ENCODE data around the gene PPP1R15B. TPM values are rescaled to one million over a fixed set of nuclear protein-coding genes. Genes with fewer than 3 reads are reported as not detected.

The PPP1R15B gene
- total and polyA plus RNA-seq, 4 donors = 6.8 to 59.9 (median 26.5) TPM

DNA sequence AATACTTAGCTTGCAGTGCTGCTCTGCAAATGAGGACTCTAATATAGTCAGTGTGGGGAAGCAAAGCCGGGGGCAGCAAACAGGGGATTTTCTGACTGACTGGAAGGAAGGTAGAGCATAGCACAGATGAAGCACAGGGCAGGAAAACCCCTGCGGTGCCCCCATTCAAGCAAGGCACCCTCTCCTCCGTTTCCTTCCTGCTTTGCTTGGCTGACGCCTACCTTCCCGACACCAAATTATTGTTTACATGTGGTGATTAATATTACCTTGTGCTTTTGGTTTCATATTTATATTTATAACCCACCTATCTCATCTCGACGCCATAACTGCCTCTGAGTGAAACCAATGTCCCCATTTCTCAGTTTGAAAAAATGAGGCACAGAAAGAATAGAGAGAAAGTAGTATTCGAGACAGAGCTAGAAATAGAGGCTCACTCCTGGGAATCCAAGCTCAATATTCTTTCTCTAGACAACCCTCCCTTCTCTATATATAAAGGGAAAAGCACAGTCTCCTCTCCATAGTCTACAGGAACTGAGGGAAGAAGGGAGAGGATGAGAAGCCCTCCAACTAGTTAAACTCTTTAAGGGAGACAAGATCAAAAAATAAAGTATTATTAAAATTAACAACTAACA is 41.6 kb upstream of the PPP1R15B start:
- Histone ChIP-seq H3K27me3 (ENCODE audit: control insufficient read depth in 1 of 2, insufficient read depth in 2 of 2, low read length in 1 of 2) (no peaks in the 10 kb centered on the region), H3K9me3 (ENCODE audit: control insufficient read depth, low read length) (no peaks in the 10 kb centered on the region), H3K4me1 (ENCODE audit: control insufficient read depth in 1 of 2, insufficient read depth in 2 of 2, low read length in 2 of 2) (no peaks in the 10 kb centered on the region), H3K36me3 (ENCODE audit: control insufficient read depth in 1 of 2, insufficient read depth in 2 of 2, low read length in 1 of 2) (peaks cover 0 to 4% of the 10 kb centered on the region in 2 donors), H3K27ac (ENCODE audit: low read depth in 1 of 2, low read length in 2 of 2) (no peak overlapping the region), H3K4me3 (ENCODE audit: low read length in 2 of 2) (no peak overlapping the region)
- intact Hi-C loops (cut with DNase I) = loop anchor here in 1 of 2 donors (5.0 kb wide), 1 partner anchor 44 kb away; no protein-coding TSS in a partner anchor
- ATAC-seq (ENCODE audit: low FRiP score) (no peak), DNase-seq (no peak)
- WGBS, 2 donors = 65 to 69% methylated on average over 8 of the region's 8 CpGs

DNA sequence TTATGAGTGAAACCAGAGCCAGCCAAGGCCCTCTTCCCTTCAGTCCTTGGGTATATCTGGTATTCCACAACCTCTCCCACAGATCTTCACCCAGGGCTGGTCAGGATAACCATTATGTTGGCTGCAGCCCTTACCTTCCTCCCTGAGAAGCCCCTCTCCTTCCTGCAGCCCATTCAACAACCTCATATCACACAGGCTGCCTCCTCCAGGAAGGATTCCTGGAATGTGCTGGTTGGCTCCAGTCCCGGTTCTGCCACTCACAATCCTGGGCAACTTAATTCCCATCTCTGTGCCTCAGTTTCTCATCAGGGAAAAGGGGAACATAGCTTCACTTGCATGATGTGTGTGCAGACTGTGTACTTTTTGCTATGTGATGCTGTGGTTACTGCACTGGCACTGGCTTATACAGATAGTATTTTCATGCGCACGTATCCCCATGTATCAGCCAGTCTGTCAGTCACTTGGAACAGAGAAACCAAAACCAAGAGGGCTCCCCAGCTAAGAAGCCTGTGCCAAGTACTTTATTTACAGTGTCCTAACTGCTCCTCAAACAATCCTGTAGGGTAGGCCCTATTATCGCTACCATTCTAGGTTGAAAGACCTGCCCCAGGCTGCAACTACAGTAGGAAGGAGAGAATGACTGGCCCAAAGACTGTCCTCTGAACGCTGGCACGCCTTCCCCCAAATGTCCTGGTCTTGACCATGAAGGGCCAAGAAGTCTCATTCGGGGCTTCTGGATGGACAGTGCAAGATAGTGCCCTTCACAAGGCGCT is 39.9 kb upstream of the PPP1R15B start:
- Histone ChIP-seq H3K36me3 (ENCODE audit: control insufficient read depth in 1 of 2, insufficient read depth in 2 of 2, low read length in 1 of 2) (peaks cover 0 to 2% of the 10 kb centered on the region in 2 donors), H3K27me3 (ENCODE audit: control insufficient read depth in 1 of 2, insufficient read depth in 2 of 2, low read length in 1 of 2) (no peaks in the 10 kb centered on the region), H3K4me1 (ENCODE audit: control insufficient read depth in 1 of 2, insufficient read depth in 2 of 2, low read length in 2 of 2) (no peaks in the 10 kb centered on the region), H3K9me3 (ENCODE audit: control insufficient read depth, low read length) (no peaks in the 10 kb centered on the region), H3K4me3 (ENCODE audit: low read length in 2 of 2) (no peak overlapping the region), H3K27ac (ENCODE audit: low read depth in 1 of 2, low read length in 2 of 2) (peak overlapping the region in 1 of 2 donors; percentile 12)
- DNase-seq (peak in 1 of 2 donors; percentile 39), ATAC-seq (ENCODE audit: low FRiP score) (no peak)
- 61 to 62% methylated on average over 8 of the region's 8 CpGs for WGBS, 2 donors
- intact Hi-C loops (cut with DNase I) = loop anchor here in 1 of 2 donors (5.0 kb wide), 1 partner anchor 46 kb away; no protein-coding TSS in a partner anchor

DNA sequence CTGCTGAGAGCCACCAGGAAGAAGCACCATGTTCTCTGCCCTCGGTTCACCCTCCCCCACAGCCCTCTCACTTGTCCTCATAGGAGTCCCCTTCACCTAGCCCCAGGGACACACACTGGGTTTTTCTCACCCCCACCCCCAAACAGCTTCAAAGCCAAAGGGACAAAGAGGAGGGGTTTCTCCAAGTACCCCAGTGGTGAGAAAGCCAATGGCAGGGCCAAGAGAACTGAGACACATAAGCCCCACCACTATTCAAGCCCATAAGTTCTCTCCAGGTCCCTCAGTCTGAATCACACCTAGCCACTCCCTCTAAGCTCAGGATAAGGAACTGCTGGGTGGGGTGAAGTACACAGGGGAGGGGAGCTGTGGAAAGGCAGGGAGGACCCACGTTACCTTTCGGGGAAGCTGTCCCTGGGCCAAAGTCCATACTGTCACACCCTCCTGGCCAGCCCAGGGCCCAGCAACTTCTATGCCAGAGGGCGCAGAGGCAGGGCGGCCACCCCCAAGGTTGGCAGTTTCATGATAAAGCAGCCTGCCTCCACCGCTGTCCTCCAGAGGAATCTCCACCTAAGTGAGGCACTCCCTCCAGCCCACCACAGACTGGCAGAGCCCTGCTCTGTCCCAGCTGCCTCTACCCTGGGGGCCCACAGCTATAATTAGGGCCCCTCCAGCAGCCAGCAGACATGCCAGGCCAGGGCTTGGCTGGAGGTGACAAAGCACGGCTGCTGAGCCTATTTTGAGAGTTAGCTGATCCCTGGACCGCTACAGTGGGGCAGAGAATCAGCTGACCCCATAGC is 39.0 kb upstream of the PPP1R15B start:
- Histone ChIP-seq H3K4me3 (ENCODE audit: low read length in 2 of 2) (no peak overlapping the region), H3K36me3 (ENCODE audit: control insufficient read depth in 1 of 2, insufficient read depth in 2 of 2, low read length in 1 of 2) (peaks cover 0 to 2% of the 10 kb centered on the region in 2 donors), H3K4me1 (ENCODE audit: control insufficient read depth in 1 of 2, insufficient read depth in 2 of 2, low read length in 2 of 2) (no peaks in the 10 kb centered on the region), H3K27ac (ENCODE audit: low read depth in 1 of 2, low read length in 2 of 2) (peak overlapping the region; percentile 12 to 39), H3K27me3 (ENCODE audit: control insufficient read depth in 1 of 2, insufficient read depth in 2 of 2, low read length in 1 of 2) (no peaks in the 10 kb centered on the region), H3K9me3 (ENCODE audit: control insufficient read depth, low read length) (no peaks in the 10 kb centered on the region)
- DNase-seq (peak in 1 of 2 donors; percentile 72), ATAC-seq (ENCODE audit: low FRiP score) (peak; percentile 23)
- intact Hi-C loops (cut with DNase I) = loop anchor here in 1 of 2 donors (5.0 kb wide), 1 partner anchor 47 kb away; no protein-coding TSS in a partner anchor
- WGBS, 2 donors = 15 to 19% methylated on average over 8 of the region's 8 CpGs

DNA sequence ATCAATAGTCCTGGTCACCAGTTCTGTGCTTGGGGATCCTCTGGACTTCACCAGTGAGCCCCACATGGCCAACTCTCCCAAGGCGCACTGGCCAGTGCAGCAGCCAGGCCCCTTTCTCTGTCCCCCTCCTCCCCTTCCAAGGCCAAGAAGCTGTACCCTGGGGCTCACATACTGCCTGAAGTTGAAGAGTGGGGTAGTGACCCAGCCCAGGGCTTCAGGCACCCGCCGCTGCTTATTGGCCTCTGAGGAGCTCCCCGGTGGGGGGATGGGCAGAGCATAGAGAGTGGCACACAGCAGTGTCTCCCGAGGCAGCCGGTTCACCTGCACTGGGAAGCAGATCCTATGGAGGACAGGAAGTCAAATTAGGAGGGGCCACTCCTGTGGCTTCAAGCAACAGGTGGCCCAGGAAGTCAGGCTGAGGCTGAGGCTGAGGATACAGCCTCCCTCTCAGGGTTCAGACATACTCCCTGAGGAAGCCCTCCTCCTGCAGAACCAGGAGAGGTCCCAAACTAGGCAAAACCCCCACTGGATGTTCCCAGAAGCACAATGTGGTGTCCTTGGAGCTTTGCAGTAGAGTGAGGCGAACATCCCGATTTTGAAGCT is 38.2 kb upstream of the PPP1R15B start:
- Histone ChIP-seq H3K27me3 (ENCODE audit: control insufficient read depth in 1 of 2, insufficient read depth in 2 of 2, low read length in 1 of 2) (no peaks in the 10 kb centered on the region), H3K4me1 (ENCODE audit: control insufficient read depth in 1 of 2, insufficient read depth in 2 of 2, low read length in 2 of 2) (no peaks in the 10 kb centered on the region), H3K36me3 (ENCODE audit: control insufficient read depth in 1 of 2, insufficient read depth in 2 of 2, low read length in 1 of 2) (no peaks in the 10 kb centered on the region), H3K27ac (ENCODE audit: low read depth in 1 of 2, low read length in 2 of 2) (no peak overlapping the region), H3K9me3 (ENCODE audit: control insufficient read depth, low read length) (no peaks in the 10 kb centered on the region), H3K4me3 (ENCODE audit: low read length in 2 of 2) (no peak overlapping the region)
- intact Hi-C loops (cut with DNase I) = loop anchor here in 1 of 2 donors (5.0 kb wide), 1 partner anchor 48 kb away; no protein-coding TSS in a partner anchor
- DNase-seq (peak in 1 of 2 donors; percentile 50), ATAC-seq (ENCODE audit: low FRiP score) (no peak)
- WGBS, 2 donors = 76 to 78% methylated on average over 8 of the region's 8 CpGs

DNA sequence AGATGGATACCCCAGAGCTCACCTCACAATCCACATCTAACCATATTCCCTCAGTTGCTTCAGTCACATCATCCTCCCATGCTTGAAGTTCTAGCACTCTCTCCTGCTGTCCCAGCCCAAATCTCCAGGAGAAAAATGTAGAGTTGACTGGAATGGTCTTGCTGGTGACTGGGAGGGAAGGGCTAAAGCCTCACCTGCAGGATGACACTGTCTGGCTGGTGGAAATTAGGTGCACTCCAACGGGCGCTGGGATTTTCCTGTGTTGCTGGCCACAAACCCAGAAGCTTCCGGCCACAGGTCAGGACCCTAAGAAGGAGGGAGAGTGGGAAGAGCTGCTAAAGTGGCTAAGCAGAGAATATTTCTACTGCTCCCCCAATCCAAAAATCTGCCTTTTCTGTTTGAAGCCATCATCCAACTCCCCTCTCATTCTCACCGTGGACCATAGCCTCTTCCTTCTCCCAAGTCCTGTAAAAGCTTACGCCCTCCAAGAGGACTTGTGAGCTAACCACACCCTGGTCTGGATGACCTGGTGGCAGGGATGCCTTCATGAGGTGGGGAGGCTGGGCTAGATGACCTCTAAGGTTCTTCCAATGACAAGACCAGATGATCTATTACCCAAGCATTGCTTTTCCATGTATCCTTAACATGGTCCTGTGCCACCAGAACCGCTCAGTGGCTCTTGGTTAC is 37.5 kb upstream of the PPP1R15B start:
- intact Hi-C loops (cut with DNase I) = no loop called here
- Histone ChIP-seq H3K27ac (ENCODE audit: low read depth in 1 of 2, low read length in 2 of 2) (no peak overlapping the region), H3K9me3 (ENCODE audit: control insufficient read depth, low read length) (no peaks in the 10 kb centered on the region), H3K4me1 (ENCODE audit: control insufficient read depth in 1 of 2, insufficient read depth in 2 of 2, low read length in 2 of 2) (no peaks in the 10 kb centered on the region), H3K27me3 (ENCODE audit: control insufficient read depth in 1 of 2, insufficient read depth in 2 of 2, low read length in 1 of 2) (no peaks in the 10 kb centered on the region), H3K36me3 (ENCODE audit: control insufficient read depth in 1 of 2, insufficient read depth in 2 of 2, low read length in 1 of 2) (no peaks in the 10 kb centered on the region), H3K4me3 (ENCODE audit: low read length in 2 of 2) (no peak overlapping the region)
- peak in 1 of 2 donors; percentile 65 for DNase-seq
- WGBS, 2 donors = 86 to 90% methylated on average over 6 of the region's 6 CpGs
- ATAC-seq (ENCODE audit: low FRiP score) = no peak

DNA sequence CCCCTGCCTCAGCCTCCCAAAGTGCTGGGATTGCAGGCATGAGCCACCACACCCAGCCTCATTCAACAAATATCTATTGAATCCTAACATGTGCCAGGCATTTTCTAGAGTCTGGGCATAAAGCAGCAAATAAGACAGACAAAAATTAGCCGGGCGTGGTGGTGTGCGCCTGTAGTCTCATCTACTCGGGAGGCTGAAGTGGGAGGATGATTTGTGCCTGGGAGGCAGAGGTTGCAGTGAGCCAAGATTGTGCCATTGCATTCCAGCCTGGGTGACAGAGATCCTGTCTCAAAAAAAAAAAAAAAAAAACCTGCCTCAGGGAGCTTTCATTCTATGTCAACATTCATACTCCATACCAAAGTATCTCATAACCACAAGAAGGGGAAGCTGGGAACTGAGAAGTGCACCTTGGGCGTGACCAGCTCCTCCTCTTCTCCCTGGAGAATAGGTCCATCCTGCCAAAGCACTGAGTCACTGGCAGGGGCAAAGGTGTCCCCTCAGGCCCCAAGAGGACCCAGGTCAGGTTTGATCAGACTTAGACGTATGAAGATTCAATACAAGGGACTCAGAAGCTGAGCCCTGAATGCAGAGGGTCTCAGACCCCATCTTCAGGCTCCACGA is 36.8 kb upstream of the PPP1R15B start:
- intact Hi-C loops (cut with DNase I) = no loop called here
- ATAC-seq (ENCODE audit: low FRiP score) = no peak
- Histone ChIP-seq H3K9me3 (ENCODE audit: control insufficient read depth, low read length) (no peaks in the 10 kb centered on the region), H3K36me3 (ENCODE audit: control insufficient read depth in 1 of 2, insufficient read depth in 2 of 2, low read length in 1 of 2) (no peaks in the 10 kb centered on the region), H3K27me3 (ENCODE audit: control insufficient read depth in 1 of 2, insufficient read depth in 2 of 2, low read length in 1 of 2) (no peaks in the 10 kb centered on the region), H3K27ac (ENCODE audit: low read depth in 1 of 2, low read length in 2 of 2) (no peak overlapping the region), H3K4me1 (ENCODE audit: control insufficient read depth in 1 of 2, insufficient read depth in 2 of 2, low read length in 2 of 2) (no peaks in the 10 kb centered on the region), H3K4me3 (ENCODE audit: low read length in 2 of 2) (no peak overlapping the region)
- DNase-seq = peak in 1 of 2 donors; percentile 26
- 90% methylated on average over 7 of the region's 7 CpGs for WGBS, 2 donors

DNA sequence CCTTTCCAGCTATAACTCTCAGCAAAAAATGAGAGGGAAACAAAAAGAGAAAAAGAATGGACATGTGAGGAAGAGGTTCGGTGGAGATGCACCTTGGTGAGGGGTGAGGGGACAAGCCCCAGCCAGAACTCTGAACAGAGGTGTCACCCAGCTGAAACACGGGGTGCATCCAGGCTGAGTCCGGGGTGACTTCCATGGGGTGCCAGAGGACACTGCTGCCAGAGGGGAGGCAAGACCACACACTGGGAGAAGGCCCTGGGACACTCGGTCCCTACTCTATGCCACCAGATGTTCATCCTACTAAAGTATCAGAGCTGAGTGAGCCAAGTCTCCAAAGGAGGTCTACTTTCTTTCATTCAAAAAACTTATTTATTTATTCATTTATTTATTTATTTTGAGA is 36.1 kb upstream of the PPP1R15B start:
- ATAC-seq (ENCODE audit: low FRiP score) (no peak), DNase-seq (peak in 1 of 2 donors; percentile 55)
- intact Hi-C loops (cut with DNase I) = loop anchor here in 1 of 2 donors (2.0 kb wide), 2 partner anchors 17 to 47 kb away; partner anchors contain the start of gene PIK3C2B
- no peaks in the 10 kb centered on the region for H3K36me3 ChIP-seq (ENCODE audit: control insufficient read depth in 1 of 2, insufficient read depth in 2 of 2, low read length in 1 of 2)
- 52 to 54% methylated on average over 4 of the region's 4 CpGs for WGBS, 2 donors
- H3K9me3 ChIP-seq (ENCODE audit: control insufficient read depth, low read length) = no peaks in the 10 kb centered on the region
- H3K27me3 ChIP-seq (ENCODE audit: control insufficient read depth in 1 of 2, insufficient read depth in 2 of 2, low read length in 1 of 2) = no peaks in the 10 kb centered on the region
- H3K27ac ChIP-seq (ENCODE audit: low read depth in 1 of 2, low read length in 2 of 2) = no peak overlapping the region
- no peak overlapping the region for H3K4me3 ChIP-seq (ENCODE audit: low read length in 2 of 2)
- H3K4me1 ChIP-seq (ENCODE audit: control insufficient read depth in 1 of 2, insufficient read depth in 2 of 2, low read length in 2 of 2) = no peaks in the 10 kb centered on the region

All from aorta (tissue), 5 donors.